HG02759 (cell line): ENCODE results near the gene ELMO1.

Source experiments
- ATAC-seq: cut with Tn5 transposase; IDR thresholded peaks from one replicate; pipeline ENCODE4 v1.9.1; 2021; ENCODE audit warnings: mild to moderate bottlenecking, moderate library complexity; ENCODE audit not compliant: unreplicated experiment

The ELMO1 gene

GRCh38 chr7:37410305-37411229, 38.1 kb downstream of the ELMO1 start:
- no peak for ATAC-seq

GRCh38 chr7:37409461-37409860, 39.2 kb downstream of the ELMO1 start:
- ATAC-seq = no peak

DNA sequence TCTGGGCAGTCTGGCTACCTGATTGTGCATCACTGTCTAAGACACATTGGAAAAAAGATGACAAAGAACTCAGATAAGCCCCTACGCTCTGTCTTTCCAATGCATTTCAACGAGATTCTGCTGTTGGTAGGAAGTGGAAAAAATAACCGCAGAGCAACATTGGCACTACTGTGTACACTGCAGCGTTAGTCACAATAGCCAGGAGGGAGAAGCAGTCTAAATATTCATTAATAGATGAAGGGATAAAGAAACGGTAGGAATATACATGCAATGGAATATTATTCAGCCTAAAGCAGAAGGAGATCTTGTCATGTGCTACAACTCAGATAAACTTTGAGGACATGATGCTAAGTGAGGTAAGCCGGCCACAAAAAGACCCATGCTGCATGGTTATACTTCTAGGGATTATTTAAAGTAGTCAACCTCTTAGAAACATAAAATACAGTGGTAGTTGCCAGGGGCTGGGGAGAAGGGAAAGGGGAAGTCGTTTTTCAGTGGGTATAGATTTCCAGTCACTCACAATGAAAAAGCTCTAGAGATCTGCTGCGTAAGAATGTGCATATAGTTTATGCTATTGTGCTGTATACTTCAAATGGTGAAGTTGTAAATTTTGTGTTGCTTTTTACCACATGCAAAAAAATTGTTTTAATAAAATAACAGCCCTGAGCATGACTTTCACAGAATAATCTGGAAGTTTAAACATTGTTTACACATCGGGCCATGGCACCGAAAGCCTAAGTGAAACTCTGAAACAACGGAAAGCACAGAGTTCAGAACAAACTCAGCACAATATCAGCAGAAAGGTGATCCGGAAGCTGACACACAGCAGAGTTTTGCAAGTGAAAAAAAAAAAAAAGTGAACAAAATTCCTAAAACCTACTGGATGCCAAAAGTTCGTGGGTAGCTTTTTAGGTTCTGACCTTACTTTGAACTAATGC, 40.1 kb downstream of the ELMO1 start:
- peak; percentile 66 for ATAC-seq

DNA sequence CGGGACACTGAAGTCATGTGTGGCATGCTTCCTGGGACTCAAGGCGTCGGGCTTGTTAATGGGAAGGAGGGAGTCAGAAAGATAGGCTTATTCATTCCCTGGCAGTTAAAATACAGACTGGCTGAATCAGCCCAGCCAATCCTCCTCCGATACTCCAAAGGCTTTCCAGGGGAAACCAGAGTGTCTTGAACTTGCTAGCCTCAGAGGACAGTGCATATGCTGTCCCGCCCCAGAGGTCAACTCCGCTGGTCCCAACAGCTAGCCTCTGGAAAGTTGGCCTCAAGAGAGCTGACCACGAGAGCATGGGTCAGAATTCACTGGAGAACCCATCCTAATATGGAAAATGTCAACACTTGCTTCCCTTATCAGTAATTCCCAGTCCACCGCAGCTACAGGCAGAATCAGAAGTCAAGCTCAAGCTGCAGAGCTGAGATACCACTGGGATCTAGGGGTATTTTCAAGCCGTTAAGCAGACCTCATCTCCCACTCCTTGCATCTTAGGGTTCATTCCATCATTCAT, 43.0 kb downstream of the ELMO1 start:
- no peak for ATAC-seq

GRCh38 chr7:37405128-37405527, 43.5 kb downstream of the ELMO1 start:
- no peak for ATAC-seq

- no peak for ATAC-seq
These were observed 48.7 kb downstream of the ELMO1 start for GRCh38 chr7:37399876-37400421.

DNA sequence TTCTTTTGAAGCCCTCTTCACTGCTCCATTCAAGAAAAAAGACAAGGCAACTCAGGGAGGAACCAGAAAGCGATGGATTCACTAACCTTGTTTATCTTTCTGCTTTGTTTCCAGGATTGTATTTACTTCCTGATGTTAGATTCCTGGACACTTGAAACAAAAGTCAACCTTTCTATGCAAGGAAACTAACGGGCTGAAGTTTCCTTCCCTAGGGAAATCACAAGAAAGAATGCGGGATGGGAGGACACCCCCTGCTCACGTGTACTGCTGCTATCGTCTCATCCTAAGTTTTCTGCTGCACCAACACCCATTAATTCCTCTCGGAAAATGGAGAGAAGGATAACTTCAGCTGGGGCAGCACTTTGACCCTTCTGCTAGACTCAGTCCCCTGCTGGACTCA, 50.3 kb downstream of the ELMO1 start:
- ATAC-seq = no peak

DNA sequence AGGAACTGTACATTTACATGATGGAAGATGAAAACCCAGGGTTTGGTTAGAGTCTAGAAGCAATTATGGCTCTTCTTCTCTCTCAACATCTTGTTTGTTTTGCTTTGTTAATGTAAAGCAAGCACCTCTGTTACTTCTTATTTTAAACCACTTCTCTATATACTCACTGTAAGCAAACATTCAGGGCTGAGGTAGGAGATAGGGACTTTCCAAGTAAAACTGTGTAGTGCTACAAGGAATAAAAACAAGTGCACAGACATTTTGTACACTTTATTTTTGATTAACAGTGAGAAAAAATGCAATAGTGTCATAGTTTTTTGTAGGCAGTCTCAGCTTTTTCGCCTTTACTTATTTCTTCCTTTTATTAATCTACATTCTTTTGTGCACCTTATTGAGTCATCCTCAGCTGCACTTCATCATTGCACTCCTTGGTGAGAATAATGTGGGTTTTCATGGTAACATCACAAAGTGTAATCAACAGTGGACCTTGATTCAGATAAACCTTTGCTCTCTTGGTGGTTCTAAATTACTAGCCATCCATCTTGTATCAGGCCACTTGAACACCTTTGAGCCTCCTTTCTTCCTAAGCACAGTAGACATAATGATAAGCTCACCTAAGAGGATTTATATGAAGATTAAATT, 52.9 kb downstream of the ELMO1 start:
- ATAC-seq = no peak

DNA sequence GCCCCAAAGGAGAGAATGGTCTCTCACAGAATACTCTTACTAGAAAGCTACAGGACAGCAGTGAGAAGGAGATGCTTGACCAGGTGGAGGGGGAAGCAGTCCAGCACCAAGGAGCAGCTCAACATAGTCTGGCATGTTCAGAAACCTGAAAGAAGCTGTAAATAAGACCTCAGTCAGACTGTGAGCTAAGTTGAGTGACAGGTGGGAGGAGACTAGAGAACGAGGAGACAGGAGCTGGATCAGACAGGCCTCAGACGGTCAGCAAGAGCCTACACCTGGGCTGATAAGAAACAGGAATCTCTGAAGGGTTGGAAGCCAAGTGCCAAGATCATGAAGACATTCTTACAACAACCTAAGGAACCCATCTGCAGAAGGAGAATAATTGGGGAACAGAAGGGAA, 54.5 kb downstream of the ELMO1 start:
- ATAC-seq = no peak

DNA sequence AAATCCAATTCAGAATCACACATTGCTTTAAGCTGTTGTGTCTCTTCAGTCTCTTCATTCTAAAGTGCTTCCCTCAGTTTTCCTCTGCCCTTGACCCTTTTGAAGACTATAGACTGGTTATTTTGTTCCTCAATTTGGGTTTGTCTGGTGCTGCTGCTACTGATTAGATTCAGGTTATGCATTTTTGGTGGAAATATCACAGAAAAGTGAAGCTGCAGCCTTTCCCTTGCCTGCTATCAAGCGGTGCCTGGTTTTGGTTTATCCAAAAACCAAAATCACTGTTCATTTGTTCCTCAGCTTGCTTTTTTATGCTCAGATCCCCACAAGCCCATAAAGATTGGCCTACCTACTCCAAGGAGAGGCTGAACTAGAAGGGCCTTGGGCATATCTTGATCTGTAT, 55.2 kb downstream of the ELMO1 start:
- no peak for ATAC-seq

GRCh38 chr7:37392673-37393017, 56.0 kb downstream of the ELMO1 start:
- ATAC-seq = no peak

DNA sequence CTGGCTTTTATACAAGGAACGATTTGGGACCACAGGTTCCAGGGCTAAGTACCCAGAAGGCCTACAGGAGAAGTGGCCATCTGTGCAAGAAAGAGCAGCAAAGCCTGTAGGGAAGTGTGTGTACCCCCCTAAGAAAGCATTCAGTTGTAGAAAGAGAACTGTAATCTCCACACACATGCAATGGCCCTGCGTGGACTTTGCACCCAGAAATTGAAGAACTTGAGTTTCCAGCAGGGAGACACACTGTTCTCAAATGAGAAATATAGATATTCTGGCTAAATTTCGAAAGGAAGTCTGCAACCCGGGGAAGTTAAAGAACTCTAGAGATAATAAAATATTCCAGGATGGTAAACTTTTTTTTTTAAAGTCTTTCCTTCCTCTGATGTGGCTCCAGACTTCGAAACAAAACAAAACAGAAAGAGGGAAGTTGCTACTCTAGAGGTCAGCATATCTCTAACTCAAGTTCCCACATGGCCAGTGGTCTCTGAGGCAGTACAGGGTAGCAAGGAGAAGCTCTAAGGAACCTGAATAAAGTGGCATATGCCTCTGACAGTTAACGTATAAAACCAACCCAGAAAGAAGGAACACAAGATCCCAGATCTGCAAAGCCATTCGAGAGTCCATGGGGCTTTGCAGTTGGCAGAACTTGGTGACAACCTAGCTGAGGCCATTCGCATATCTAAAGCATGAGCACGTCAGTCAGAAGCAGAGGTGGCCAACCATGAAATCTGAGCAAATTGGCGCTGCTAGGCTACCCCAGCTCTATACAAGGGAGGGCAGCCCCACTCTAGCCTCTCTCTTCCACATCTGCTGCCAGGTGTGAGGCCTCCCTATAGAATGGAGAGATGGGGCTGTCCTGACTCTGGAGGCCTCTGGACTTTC, 56.6 kb downstream of the ELMO1 start:
- ATAC-seq = peak; percentile 39

GRCh38 chr7:37390114-37390513, 58.5 kb downstream of the ELMO1 start:
- no peak for ATAC-seq

DNA sequence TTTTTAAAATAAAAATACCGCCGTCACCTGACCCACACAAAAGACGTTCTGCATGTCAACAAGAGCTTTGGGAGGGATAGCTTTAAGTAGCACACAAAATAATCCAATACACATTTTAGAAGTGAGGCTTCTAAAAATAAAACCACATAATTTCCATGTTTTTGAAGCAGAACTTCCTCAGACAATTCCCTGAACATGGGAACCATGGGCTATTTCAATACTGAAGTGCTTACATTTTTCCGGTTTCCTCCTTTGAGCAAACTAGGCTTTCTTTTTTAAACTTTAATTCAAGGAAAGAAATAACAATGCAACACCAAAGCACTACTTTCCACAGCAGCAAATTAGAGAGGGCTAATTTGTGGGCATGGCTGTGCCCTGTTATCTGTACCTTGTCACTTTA, 59.9 kb downstream of the ELMO1 start:
- ATAC-seq = no peak

DNA sequence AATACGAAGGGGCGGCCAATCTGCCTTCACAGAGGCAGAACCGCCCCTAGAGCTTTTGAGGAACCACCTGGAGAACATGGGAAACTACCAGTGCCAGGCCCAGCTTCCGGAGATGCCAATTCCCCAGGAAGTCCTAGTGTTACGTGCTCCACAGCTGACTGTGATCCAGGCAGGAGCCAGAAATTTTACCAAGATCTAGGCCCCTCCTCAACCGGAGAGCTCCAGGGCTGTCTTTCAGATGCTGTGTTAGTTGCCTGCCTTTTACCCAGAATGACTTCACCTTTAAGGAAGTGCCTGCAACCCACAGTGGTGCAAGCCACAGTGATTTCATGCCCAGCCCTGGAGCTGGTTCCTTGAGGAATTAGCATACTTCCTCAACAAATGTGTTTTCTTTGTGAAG, 62.9 kb downstream of the ELMO1 start:
- ATAC-seq = no peak

- ATAC-seq = no peak
These were observed 66.0 kb downstream of the ELMO1 start for GRCh38 chr7:37382546-37383088.

GRCh38 chr7:37380831-37381230, 67.8 kb downstream of the ELMO1 start:
- no peak for ATAC-seq

- ATAC-seq = no peak
These were observed 69.0 kb downstream of the ELMO1 start for GRCh38 chr7:37379546-37380277.

DNA sequence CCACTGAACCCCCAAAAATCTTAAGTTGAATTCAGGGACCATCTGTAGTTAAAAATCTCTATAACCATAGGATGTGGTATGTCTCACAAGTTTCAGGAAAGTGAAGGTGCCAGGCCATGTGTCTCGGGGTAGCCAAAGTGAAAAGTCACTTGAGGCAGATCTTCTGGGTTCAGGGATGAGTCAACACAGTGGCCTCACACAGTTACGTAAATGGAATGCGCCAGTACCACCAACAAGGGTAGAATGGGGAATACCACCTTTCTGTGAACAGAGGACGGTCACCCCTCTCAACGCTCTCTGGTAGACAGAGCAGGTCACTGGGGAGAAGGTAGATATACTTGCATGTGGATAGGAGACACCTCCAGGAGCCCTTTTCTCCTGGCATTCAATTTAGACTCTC, 71.4 kb downstream of the ELMO1 start:
- ATAC-seq = no peak
